H1 (cell line): Measurements from ENCODE around the gene C1orf74. TPM values are rescaled to one million over a fixed set of nuclear protein-coding genes. Genes with fewer than 3 reads are reported as not detected.

Experiments used
- NRF1 ChIP-seq: IDR thresholded peaks from 2 replicates; pipeline ENCODE4 v1.6.1; 2011; ENCODE audit warnings: mild to moderate bottlenecking, low read depth, low read length, improper control_type of control experiment
- POLR2A ChIP-seq, 2 experiments: IDR thresholded peaks; 1 replicate in 1 of 2; 2 replicates in 1 of 2; pipeline ENCODE4 v1.6.1; 2011; ENCODE audit warnings: low read depth in 2 of 2, low read length in 2 of 2, mild to moderate bottlenecking in 2 of 2; ENCODE audit errors: control extremely low read depth in 1 of 2
- ZNF274 ChIP-seq: IDR thresholded peaks from 2 replicates; pipeline ENCODE4 v1.7.0; 2012; ENCODE audit warnings: low read length, borderline replicate concordance; ENCODE audit errors: extremely low read depth
- polyA plus RNA-seq, 7 experiments: library from polyadenylated mRNA; depleted of rRNA in 3 of 7; stranded (reverse) in 5 of 7; unstranded in 2 of 7; fragments of >200 nt in 5 of 7; fragments of 200-250 nt in 2 of 7; gene quantifications; 1 replicate in 5 of 7; 2 replicates in 1 of 7; 4 replicates in 1 of 7; pipeline versions ENCODE4 v1.2.1 to v1.2.3, GENCODE V29; 2011 to 2013; ENCODE audit warnings: missing spikeins in 2 of 7, mixed read lengths in 2 of 7
- total RNA-seq: library from RNA; stranded (reverse); fragmentation: NEBNext Ultra II Directional; extraction: Animal tissue kit (Norgen Biotek cat#: 25700); gene quantifications from 2 replicates; pipeline ENCODE4 v1.2.1, GENCODE V29; 2021
- TF ChIP-seq, protein P1 (sequence below), 3 experiments: IDR thresholded peaks; 1 replicate in 2 of 3; 2 replicates in 1 of 3; pipeline versions ENCODE4 v1.5.1 to v1.6.1; 2011; ENCODE audit warnings: low read length in 3 of 3, mild to moderate bottlenecking in 3 of 3, inconsistent platforms in 2 of 3, low read depth in 1 of 3, moderate library complexity in 1 of 3; ENCODE audit not compliant: insufficient read depth in 1 of 3; ENCODE audit errors: control extremely low read depth in 1 of 3

The C1orf74 gene
- total and polyA plus RNA-seq, 2 of the 8 experiments (the other 6 are each of a cell fraction or from before 2014, with no cell fraction given): 3.1 to 3.9 TPM

DNA sequence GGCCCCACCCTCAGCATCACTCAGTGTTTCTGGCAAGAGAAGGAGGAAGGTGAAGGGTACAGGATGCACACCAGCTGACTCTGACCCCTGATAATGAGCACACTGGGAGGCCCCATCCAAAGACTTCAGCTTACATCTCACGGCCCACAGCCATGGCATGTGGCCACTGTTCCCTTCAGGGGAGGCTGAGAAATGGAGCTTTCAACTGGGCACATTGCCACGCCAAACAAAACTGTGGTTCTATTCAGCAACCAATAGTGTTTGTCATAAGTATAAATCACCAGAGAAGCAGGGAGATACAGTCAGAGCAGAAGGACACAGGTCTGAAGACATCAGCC is 41.2 kb downstream of the C1orf74 start (continued):
- TF ChIP-seq ZNF274: no peak
- no peak for TF ChIP-seq POLR2A (IDR thresholded peaks at IDR 0.05; ENCODE audit: control extremely low read depth in 1 of 2, low read depth in 2 of 2, low read length in 2 of 2)
- TF ChIP-seq NRF1: no peak
- TF ChIP-seq, protein P1, sequence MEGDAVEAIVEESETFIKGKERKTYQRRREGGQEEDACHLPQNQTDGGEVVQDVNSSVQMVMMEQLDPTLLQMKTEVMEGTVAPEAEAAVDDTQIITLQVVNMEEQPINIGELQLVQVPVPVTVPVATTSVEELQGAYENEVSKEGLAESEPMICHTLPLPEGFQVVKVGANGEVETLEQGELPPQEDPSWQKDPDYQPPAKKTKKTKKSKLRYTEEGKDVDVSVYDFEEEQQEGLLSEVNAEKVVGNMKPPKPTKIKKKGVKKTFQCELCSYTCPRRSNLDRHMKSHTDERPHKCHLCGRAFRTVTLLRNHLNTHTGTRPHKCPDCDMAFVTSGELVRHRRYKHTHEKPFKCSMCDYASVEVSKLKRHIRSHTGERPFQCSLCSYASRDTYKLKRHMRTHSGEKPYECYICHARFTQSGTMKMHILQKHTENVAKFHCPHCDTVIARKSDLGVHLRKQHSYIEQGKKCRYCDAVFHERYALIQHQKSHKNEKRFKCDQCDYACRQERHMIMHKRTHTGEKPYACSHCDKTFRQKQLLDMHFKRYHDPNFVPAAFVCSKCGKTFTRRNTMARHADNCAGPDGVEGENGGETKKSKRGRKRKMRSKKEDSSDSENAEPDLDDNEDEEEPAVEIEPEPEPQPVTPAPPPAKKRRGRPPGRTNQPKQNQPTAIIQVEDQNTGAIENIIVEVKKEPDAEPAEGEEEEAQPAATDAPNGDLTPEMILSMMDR (IDR thresholded peaks at IDR 0.05; ENCODE audit: control extremely low read depth in 1 of 3, insufficient read depth in 1 of 3, low read depth in 1 of 3, low read length in 3 of 3): no peak
